Measurements from ENCODE around the gene ZNF770. TPM values are rescaled to one million over a fixed set of nuclear protein-coding genes. Genes with fewer than 3 reads are reported as not detected.

ZNF770 gene
- total and polyA plus RNA-seq, 12 donors: 8.7 to 52.7 (median 39.0) TPM

DNA sequence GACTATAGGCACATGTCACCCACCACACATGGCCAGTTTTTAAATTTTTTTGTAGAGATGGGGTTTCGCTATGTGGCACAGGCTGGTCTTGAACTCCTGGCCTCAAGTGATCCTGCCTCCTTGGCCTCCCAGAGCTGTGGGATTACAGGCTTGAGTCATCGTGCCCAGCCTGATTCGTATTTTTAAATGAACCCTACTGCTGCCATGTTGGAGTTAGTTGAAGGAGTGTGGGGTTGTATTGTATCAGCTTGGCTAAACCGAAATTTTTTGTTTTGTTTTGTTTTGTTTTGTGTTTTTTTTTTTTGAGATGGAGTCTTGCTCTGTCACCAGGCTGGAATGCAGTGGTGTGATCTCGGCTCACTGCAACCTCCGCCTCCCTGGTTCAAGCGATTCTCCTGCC lies 11.8 kb upstream of the ZNF770 start:
- H3K9me3 ChIP-seq: no peaks in the 10 kb centered on the region
- H3K27me3 ChIP-seq: peaks cover 0 to 2% (median 0%) of the 10 kb centered on the region in 7 donors
- H3K4me1 ChIP-seq: peaks cover 0 to 12% (median 0%) of the 10 kb centered on the region in 9 donors
- no peak for DNase-seq
- no peak for ATAC-seq
- H3K27ac ChIP-seq: no peak overlapping the region
- H3K36me3 ChIP-seq: no peaks in the 10 kb centered on the region
- intact Hi-C loops (cut with DNase I): loop anchor here in 1 of 10 donors (10.0 kb wide), 1 partner anchor 65 kb away; no protein-coding TSS in a partner anchor
- WGBS, 2 donors: 87 to 94% methylated on average over 7 of the region's 7 CpGs
- H3K4me3 ChIP-seq: no peak overlapping the region
- TF ChIP-seq, protein P1, sequence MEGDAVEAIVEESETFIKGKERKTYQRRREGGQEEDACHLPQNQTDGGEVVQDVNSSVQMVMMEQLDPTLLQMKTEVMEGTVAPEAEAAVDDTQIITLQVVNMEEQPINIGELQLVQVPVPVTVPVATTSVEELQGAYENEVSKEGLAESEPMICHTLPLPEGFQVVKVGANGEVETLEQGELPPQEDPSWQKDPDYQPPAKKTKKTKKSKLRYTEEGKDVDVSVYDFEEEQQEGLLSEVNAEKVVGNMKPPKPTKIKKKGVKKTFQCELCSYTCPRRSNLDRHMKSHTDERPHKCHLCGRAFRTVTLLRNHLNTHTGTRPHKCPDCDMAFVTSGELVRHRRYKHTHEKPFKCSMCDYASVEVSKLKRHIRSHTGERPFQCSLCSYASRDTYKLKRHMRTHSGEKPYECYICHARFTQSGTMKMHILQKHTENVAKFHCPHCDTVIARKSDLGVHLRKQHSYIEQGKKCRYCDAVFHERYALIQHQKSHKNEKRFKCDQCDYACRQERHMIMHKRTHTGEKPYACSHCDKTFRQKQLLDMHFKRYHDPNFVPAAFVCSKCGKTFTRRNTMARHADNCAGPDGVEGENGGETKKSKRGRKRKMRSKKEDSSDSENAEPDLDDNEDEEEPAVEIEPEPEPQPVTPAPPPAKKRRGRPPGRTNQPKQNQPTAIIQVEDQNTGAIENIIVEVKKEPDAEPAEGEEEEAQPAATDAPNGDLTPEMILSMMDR (IDR thresholded peaks at IDR 0.05): no peak

DNA sequence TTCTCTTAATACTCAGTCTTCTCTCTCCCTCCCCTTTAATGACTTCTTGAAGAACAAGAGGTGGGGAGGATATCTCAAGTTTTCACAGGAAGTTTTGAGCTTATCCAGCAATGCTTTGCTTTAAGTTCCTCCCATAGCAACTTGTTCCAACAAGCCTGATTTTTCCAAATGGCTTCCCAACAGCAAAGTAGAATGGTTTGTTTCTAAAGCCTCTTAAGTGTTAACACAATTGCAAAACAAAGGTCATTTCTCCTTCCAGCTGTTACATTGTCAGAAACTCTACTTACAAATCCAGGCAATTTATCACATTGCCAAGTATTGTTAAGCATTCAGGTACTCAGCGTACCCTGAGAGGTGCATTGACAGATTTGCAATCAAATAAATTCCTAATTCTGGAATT lies 6.8 kb upstream of the ZNF770 start:
- no peak overlapping the region for H3K27ac ChIP-seq
- TF ChIP-seq, protein P1 (IDR thresholded peaks at IDR 0.05): no peak
- intact Hi-C loops (cut with DNase I): no loop called here
- H3K36me3 ChIP-seq: no peaks in the 10 kb centered on the region
- ATAC-seq: no peak
- no peak overlapping the region for H3K4me3 ChIP-seq
- WGBS, 2 donors: 84 to 88% methylated on average over 1 of the region's 1 CpG
- peaks cover 0 to 7% (median 0%) of the 10 kb centered on the region in 7 donors for H3K27me3 ChIP-seq
- no peaks in the 10 kb centered on the region for H3K9me3 ChIP-seq
- no peaks in the 10 kb centered on the region for H3K4me1 ChIP-seq
- DNase-seq: no peak

DNA sequence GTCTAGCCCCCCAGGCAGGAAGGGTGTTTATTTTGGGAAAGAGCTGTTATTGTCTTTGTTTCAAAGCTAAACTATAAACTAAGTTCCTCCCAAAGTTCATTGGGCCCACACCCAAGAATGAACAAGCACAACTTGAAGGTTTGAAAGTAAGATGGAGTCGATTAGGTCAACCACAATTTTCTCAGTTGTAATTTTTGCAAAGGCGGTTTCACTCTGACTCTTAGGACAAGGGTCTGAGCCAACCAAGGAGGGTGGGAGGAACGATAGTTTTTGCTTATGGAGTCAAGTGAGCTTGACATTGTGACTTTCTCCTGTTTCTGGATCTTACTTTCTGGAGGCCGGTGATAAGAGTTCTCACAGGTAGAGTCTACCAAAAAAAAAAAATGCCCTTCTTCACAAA lies 5.8 kb upstream of the ZNF770 start:
- H3K36me3 ChIP-seq: no peaks in the 10 kb centered on the region
- no peak overlapping the region for H3K27ac ChIP-seq
- intact Hi-C loops (cut with DNase I): no loop called here
- no peaks in the 10 kb centered on the region for H3K9me3 ChIP-seq
- H3K27me3 ChIP-seq: peaks cover 0 to 7% (median 0%) of the 10 kb centered on the region in 7 donors
- WGBS, 2 donors: 89 to 90% methylated on average over 4 of the region's 4 CpGs
- TF ChIP-seq, protein P1 (IDR thresholded peaks at IDR 0.05): no peak
- no peak for DNase-seq
- no peak for ATAC-seq
- peaks cover 0 to 7% (median 5%) of the 10 kb centered on the region in 9 donors for H3K4me1 ChIP-seq
- H3K4me3 ChIP-seq: no peak overlapping the region

DNA sequence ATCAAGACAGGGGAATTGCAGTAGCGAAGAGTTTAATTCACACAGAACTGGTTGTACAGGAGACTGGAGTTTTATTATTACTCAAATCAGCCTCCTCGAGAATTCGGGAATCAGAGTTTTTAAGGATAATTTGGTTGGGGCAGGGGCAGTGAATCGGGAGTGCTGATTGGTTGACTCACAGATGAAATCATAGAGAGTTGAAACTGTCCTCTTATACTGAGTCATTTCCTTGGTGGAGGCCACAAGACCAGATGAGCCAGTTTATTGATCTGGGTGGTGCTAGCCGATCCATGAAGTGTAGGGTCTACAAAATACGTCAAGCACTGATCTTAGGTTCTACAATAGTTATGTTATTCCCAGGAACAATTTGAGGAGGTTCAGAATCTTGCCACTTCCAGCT lies 5.3 kb upstream of the ZNF770 start:
- H3K27ac ChIP-seq: no peak overlapping the region
- intact Hi-C loops (cut with DNase I): no loop called here
- H3K36me3 ChIP-seq: no peaks in the 10 kb centered on the region
- peaks cover 0 to 11% (median 7%) of the 10 kb centered on the region in 9 donors for H3K4me1 ChIP-seq
- DNase-seq (no peak), ATAC-seq (no peak)
- WGBS, 2 donors: 90 to 93% methylated on average over 6 of the region's 6 CpGs
- no peaks in the 10 kb centered on the region for H3K9me3 ChIP-seq
- H3K4me3 ChIP-seq: no peak overlapping the region
- TF ChIP-seq, protein P1 (IDR thresholded peaks at IDR 0.05): no peak
- peaks cover 0 to 7% (median 0%) of the 10 kb centered on the region in 7 donors for H3K27me3 ChIP-seq

All from heart right ventricle (tissue), 16 donors.